ENCODE measurements around the gene INPP5K. TPM values are rescaled to one million over a fixed set of nuclear protein-coding genes. Genes with fewer than 3 reads are reported as not detected.

The INPP5K gene
- total and polyA plus RNA-seq, 2 of the 4 experiments (the other 2 are of a cell fraction) = 14.9 to 17.4 TPM

GRCh38 chr17:1467898-1468492, 48.4 kb downstream of the INPP5K start:
- H3K4ac ChIP-seq (ENCODE audit: low read depth, low read length) = no peak overlapping the region
- H2BK20ac ChIP-seq (ENCODE audit: low read depth, low read length) = no peak overlapping the region
- no peak overlapping the region for H2AK9ac ChIP-seq (replicated peaks; ENCODE audit: low read depth, low read length, poor library complexity)
- H3K9ac ChIP-seq (ENCODE audit: low read depth, low read length) = no peak overlapping the region
- DNase-seq (no peak), ATAC-seq (ENCODE audit: low read depth) (no peak)
- H3K36me3 ChIP-seq (ENCODE audit: control insufficient read depth, insufficient read depth, low read length) = peaks cover 75% of the 10 kb centered on the region
- H4K20me1 ChIP-seq (ENCODE audit: insufficient read depth, low read length) = peaks cover 19% of the 10 kb centered on the region
- H3K14ac ChIP-seq (replicated peaks; ENCODE audit: low read depth, low read length) = no peak overlapping the region
- CTCF ChIA-PET = no interaction called here
- no peaks in the 10 kb centered on the region for H3K9me3 ChIP-seq (ENCODE audit: control insufficient read depth, insufficient read depth, low read length)
- TF ChIP-seq BHLHE40 (IDR thresholded peaks at IDR 0.05; ENCODE audit: low read depth, low read length) (no peak), CEBPB (IDR thresholded peaks at IDR 0.05; ENCODE audit: low read depth, low read length) (0 out of 2 replicates have a peak, but pooled peaks have one; percentile 20)
- H3K23ac ChIP-seq (ENCODE audit: low read depth, low read length) = no peak overlapping the region
- no peak overlapping the region for H4K5ac ChIP-seq (ENCODE audit: low read depth, low read length)
- 79% methylated on average over 19 of the region's 21 CpGs; no CpG with 5 or more reads in 1 of the 2 experiments for WGBS, 2 experiments (ENCODE audit: extremely low coverage in 2 of 2, insufficient read length in 1 of 2)
- in situ Hi-C loops (cut with MboI; ENCODE audit: low sequenced_read_pairs) = no loop called here
- no peaks in the 10 kb centered on the region for H3K4me1 ChIP-seq (ENCODE audit: control insufficient read depth, insufficient read depth, low read length)
- dilution Hi-C loops (cut with HindIII; ENCODE audit: low sequenced_read_pairs, unreplicated experiment) = no loop called here
- H2AK5ac ChIP-seq (ENCODE audit: low read depth, low read length) = no peak overlapping the region
- no peak overlapping the region for H4K91ac ChIP-seq (ENCODE audit: insufficient read depth, low read depth, low read length)
- POLR2A ChIA-PET (ENCODE audit: unreplicated experiment) = no interaction called here
- intact Hi-C loops (cut with micrococcal nuclease) = loop anchor here (1.0 kb wide), 1 partner anchor 17 kb away; no protein-coding TSS in a partner anchor
- peaks cover 11 to 31% of the 10 kb centered on the region in 2 experiments; a peak in 3 of 4 replicates for H3K79me1 ChIP-seq (ENCODE audit: low read depth in 1 of 2, low read length in 2 of 2)
- H3K27ac ChIP-seq (ENCODE audit: insufficient read depth, low read length) = no peak overlapping the region
- no peak overlapping the region for H3K56ac ChIP-seq (ENCODE audit: extremely low read depth, insufficient read depth, low read length)
- no peak overlapping the region for H2BK120ac ChIP-seq (ENCODE audit: low read depth, low read length)
- no peaks in the 10 kb centered on the region for H3K27me3 ChIP-seq (ENCODE audit: control insufficient read depth, insufficient read depth, low read length)
- H2BK5ac ChIP-seq (ENCODE audit: low read depth, low read length, poor library complexity, severe bottlenecking) = no peak overlapping the region
- H3K9me1 ChIP-seq (ENCODE audit: insufficient read depth, low read length) = peaks cover 9% of the 10 kb centered on the region; the same call in 1 of the 2 replicates
- H3K4me2 ChIP-seq (ENCODE audit: low read depth, low read length) = no peak overlapping the region
- H2BK15ac ChIP-seq (ENCODE audit: low read depth, low read length) = no peak overlapping the region
- H3K4me3 ChIP-seq (ENCODE audit: insufficient read depth, low read depth, low read length) = no peak overlapping the region
- no peak overlapping the region for H2AFZ ChIP-seq (replicated peaks; ENCODE audit: low read length, poor library complexity)
- H4K8ac ChIP-seq (ENCODE audit: low read depth in 2 of 2, low read length in 2 of 2) = no peak overlapping the region
- no peak overlapping the region for H3K18ac ChIP-seq (ENCODE audit: low read depth, low read length)
- BruUV-seq (replicated peaks) = no TSS peak

All from IMR-90 (cell line).